Stomach (tissue), 9 donors: ENCODE results near the gene PSME1. TPM values are rescaled to one million over a fixed set of nuclear protein-coding genes. Genes with fewer than 3 reads are reported as not detected.

ENCODE experiments used
- DNase-seq, 2 donors: peaks; one replicate each; pipeline versions ENCODE4 v3.0.0 to v3.0.0-alpha.2; 2013 to 2019
- H3K27ac ChIP-seq, 5 donors: fragments of 200-600 bp in 4 of 5; sonication (generic) in 4 of 5; one replicate each; pipeline ENCODE4 v1.5.1; 2013 to 2019; ENCODE audit warnings: mild to moderate bottlenecking in 1 of 5, moderate library complexity in 1 of 5
- H3K27me3 ChIP-seq, 3 donors: fragments of 200-600 bp; sonication (generic); one replicate each; pipeline ENCODE4 v1.5.1; 2017 to 2019; ENCODE audit warnings: mixed run types in 1 of 3
- H3K36me3 ChIP-seq, 4 donors: fragments of 200-600 bp; sonication (generic); 1 replicate in 3 of 4; 2 replicates in 1 of 4; pipeline ENCODE4 v1.5.1; 2016 to 2019
- H3K4me1 ChIP-seq, 4 donors: fragments of 200-600 bp; sonication (generic); one replicate each; pipeline ENCODE4 v1.5.1; 2016 to 2019
- H3K4me3 ChIP-seq, 4 donors: fragments of 200-600 bp; sonication (generic) in 3 of 4; one replicate each; pipeline ENCODE4 v1.5.1; 2016 to 2019; ENCODE audit warnings: mild to moderate bottlenecking in 1 of 4
- H3K9me3 ChIP-seq, 4 donors: fragments of 200-600 bp; sonication (generic); one replicate each; pipeline ENCODE4 v1.5.1; 2016 to 2019
- EP300 ChIP-seq: sonication (generic); formaldehyde crosslinking; IDR thresholded peaks from one replicate; pipeline ENCODE4 v1.6.1; 2017; ENCODE audit warnings: antibody characterized with exemption
- POLR2A ChIP-seq, 4 donors: fragments of 450-650 bp; IDR thresholded peaks; one replicate each; pipeline ENCODE4 v1.6.1; 2016; ENCODE audit warnings: antibody characterized with exemption in 4 of 4, control low read depth in 2 of 4, mild to moderate bottlenecking in 1 of 4, moderate library complexity in 1 of 4
- POLR2AphosphoS5 ChIP-seq, 3 donors: sonication (generic); formaldehyde crosslinking; IDR thresholded peaks; one replicate each; pipeline ENCODE4 v1.6.1; 2016; ENCODE audit warnings: antibody characterized with exemption in 3 of 3
- WGBS, 5 donors: extraction: QIAGEN DNeasy Blood & Tissue Kit in 3 of 5; methylation state at CpG; one replicate each; pipeline versions ENCODE4 v1.1.5 to v1.1.7; 2013 to 2018; 5-methylcytosine and 5-hydroxymethylcytosine counted together
- intact Hi-C: fragments of 100-400 bp; cut with DNase I; formaldehyde crosslinking; loops from one replicate; pipeline ENCODE4 v1.15.1; 2023; ENCODE audit warnings: low total_unique reads
- polyA plus RNA-seq, 3 donors: library from polyadenylated mRNA; stranded (reverse); fragments of 200-250 nt; gene quantifications; one replicate each; pipeline ENCODE4 v1.2.3, GENCODE V29; 2013
- total RNA-seq, 5 donors: library from RNA; depleted of rRNA; stranded (reverse); fragments of >200 nt; gene quantifications; one replicate each; pipeline versions ENCODE4 v1.1.0 to v1.2.3, GENCODE V29; 2014 to 2016
- TF ChIP-seq, protein P1 (sequence below), 7 experiments: fragments of 450-650 bp in 4 of 7; fragments of 200-600 bp in 3 of 7; sonication (generic) in 3 of 7; IDR thresholded peaks; one replicate each; pipeline ENCODE4 v1.5.1; 2016 to 2019; ENCODE audit warnings: antibody characterized with exemption in 7 of 7, control low read depth in 2 of 7, mild to moderate bottlenecking in 1 of 7
- donor health status: healthy with polysubstance abuse.
- donor health status: Bipolar disorder and iron deficiency.
- donor health status: healthy.

The PSME1 gene
- total and polyA plus RNA-seq, 8 donors = 38.5 to 322 (median 114) TPM

GRCh38 chr14:24117179-24117578 lies 18.8 kb upstream of the PSME1 start:
- Histone ChIP-seq H3K27ac (no peak overlapping the region), H3K9me3 (no peaks in the 10 kb centered on the region), H3K36me3 (peaks cover 41 to 53% (median 52%) of the 10 kb centered on the region in 4 donors), H3K4me1 (peaks cover 19 to 29% (median 28%) of the 10 kb centered on the region in 4 donors), H3K4me3 (no peak overlapping the region), H3K27me3 (no peaks in the 10 kb centered on the region)
- WGBS, 5 donors = 52 to 88% (median 70%) methylated on average over 6 of the region's 6 CpGs
- DNase-seq = no peak
- no peak for TF ChIP-seq POLR2AphosphoS5 (IDR thresholded peaks at IDR 0.05)
- TF ChIP-seq EP300 = no peak
- TF ChIP-seq, protein P1, sequence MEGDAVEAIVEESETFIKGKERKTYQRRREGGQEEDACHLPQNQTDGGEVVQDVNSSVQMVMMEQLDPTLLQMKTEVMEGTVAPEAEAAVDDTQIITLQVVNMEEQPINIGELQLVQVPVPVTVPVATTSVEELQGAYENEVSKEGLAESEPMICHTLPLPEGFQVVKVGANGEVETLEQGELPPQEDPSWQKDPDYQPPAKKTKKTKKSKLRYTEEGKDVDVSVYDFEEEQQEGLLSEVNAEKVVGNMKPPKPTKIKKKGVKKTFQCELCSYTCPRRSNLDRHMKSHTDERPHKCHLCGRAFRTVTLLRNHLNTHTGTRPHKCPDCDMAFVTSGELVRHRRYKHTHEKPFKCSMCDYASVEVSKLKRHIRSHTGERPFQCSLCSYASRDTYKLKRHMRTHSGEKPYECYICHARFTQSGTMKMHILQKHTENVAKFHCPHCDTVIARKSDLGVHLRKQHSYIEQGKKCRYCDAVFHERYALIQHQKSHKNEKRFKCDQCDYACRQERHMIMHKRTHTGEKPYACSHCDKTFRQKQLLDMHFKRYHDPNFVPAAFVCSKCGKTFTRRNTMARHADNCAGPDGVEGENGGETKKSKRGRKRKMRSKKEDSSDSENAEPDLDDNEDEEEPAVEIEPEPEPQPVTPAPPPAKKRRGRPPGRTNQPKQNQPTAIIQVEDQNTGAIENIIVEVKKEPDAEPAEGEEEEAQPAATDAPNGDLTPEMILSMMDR (IDR thresholded peaks at IDR 0.05) = no peak
- no peak for TF ChIP-seq POLR2A (IDR thresholded peaks at IDR 0.05)
- intact Hi-C loops = no loop called here

DNA sequence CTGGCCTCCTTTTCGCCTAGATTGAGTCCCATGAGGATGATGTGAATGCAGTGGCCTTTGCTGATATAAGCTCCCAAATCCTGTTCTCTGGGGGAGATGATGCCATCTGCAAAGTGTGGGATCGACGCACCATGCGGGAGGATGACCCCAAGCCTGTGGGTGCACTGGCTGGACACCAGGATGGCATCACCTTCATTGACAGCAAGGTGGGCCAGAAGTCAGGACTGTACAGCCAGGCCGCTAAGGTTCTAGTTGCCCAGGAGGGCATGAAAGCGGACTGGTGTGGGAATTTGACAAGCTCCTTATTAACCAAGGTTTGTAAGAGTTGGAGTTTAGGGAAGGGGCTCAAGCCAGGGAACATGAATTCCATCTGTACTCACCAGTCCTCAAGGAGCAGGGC lies 16.3 kb upstream of the PSME1 start:
- Histone ChIP-seq H3K27ac (no peak overlapping the region), H3K27me3 (no peaks in the 10 kb centered on the region), H3K4me3 (no peak overlapping the region), H3K4me1 (peaks cover 14 to 24% (median 22%) of the 10 kb centered on the region in 4 donors), H3K36me3 (peaks cover 65 to 78% (median 77%) of the 10 kb centered on the region in 4 donors), H3K9me3 (no peaks in the 10 kb centered on the region)
- intact Hi-C loops = no loop called here
- 93 to 99% (median 99%) methylated on average over 6 of the region's 6 CpGs for WGBS, 5 donors
- no peak for DNase-seq
- TF ChIP-seq EP300 (no peak), POLR2A (IDR thresholded peaks at IDR 0.05) (no peak), POLR2AphosphoS5 (IDR thresholded peaks at IDR 0.05) (no peak)
- TF ChIP-seq, protein P1 (IDR thresholded peaks at IDR 0.05) = no peak

GRCh38 chr14:24121210-24121609 lies 14.8 kb upstream of the PSME1 start:
- Histone ChIP-seq H3K36me3 (peaks cover 65 to 81% (median 79%) of the 10 kb centered on the region in 4 donors), H3K27ac (no peak overlapping the region), H3K4me3 (no peak overlapping the region), H3K27me3 (no peaks in the 10 kb centered on the region), H3K4me1 (peaks cover 8 to 14% (median 13%) of the 10 kb centered on the region in 4 donors), H3K9me3 (no peaks in the 10 kb centered on the region)
- WGBS, 5 donors = 91 to 100% (median 96%) methylated on average over 6 to 8 of the region's 8 CpGs
- no peak for TF ChIP-seq EP300
- TF ChIP-seq POLR2AphosphoS5 (IDR thresholded peaks at IDR 0.05) = no peak
- TF ChIP-seq, protein P1 (IDR thresholded peaks at IDR 0.05) = no peak
- TF ChIP-seq POLR2A (IDR thresholded peaks at IDR 0.05) = no peak
- intact Hi-C loops = no loop called here
- no peak for DNase-seq

DNA sequence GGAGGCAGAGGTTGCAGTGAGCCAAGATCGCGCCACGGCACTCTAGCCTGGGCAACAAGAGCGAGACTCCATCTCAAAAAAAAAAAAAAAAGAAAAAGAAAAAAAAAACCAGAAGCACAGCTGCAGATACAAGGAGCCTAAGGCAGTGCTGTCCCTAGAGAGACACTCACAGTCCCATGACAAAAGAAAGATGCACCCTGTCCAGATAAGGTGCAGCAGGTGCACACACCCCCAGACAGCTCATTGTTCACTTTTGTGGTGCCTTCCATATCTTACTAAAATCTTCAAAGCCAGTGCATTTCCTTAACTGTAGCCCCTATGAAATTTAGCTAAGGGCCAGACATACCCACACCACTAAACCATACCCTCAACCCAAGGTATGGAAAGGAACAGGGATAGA lies 13.6 kb upstream of the PSME1 start:
- H3K4me3 ChIP-seq = no peak overlapping the region
- H3K36me3 ChIP-seq = peaks cover 65 to 78% (median 75%) of the 10 kb centered on the region in 4 donors
- H3K27me3 ChIP-seq = no peaks in the 10 kb centered on the region
- H3K9me3 ChIP-seq = no peaks in the 10 kb centered on the region
- intact Hi-C loops = no loop called here
- TF ChIP-seq EP300 (no peak), POLR2A (IDR thresholded peaks at IDR 0.05) (no peak), POLR2AphosphoS5 (IDR thresholded peaks at IDR 0.05) (no peak)
- TF ChIP-seq, protein P1 (IDR thresholded peaks at IDR 0.05) = no peak
- no peak overlapping the region for H3K27ac ChIP-seq
- DNase-seq = no peak
- 92 to 100% (median 96%) methylated on average over 4 of the region's 4 CpGs for WGBS, 5 donors
- peaks cover 0 to 2% (median under 1%) of the 10 kb centered on the region in 4 donors for H3K4me1 ChIP-seq
